Pancreas (tissue), 10 donors: Measurements from ENCODE around the gene SMIM35. TPM values are rescaled to one million over a fixed set of nuclear protein-coding genes. Genes with fewer than 3 reads are reported as not detected.

Source experiments
- ATAC-seq, 4 donors: fragments of 200-7000 bp; cut with Tn5 transposase; one replicate each; pipeline versions ENCODE4 v1.8.0 to v1.9.1; 2020; ENCODE audit warnings: mild to moderate bottlenecking in 4 of 4, moderate library complexity in 4 of 4
- DNase-seq, 6 donors: peaks; one replicate each; pipeline ENCODE4 v3.0.0-alpha.2; 2020
- FAIRE-seq: peaks from 2 replicates; lab custom pipeline; 2012; peaks lifted over from hg19 to GRCh38; lab: Jason Lieb, UNC
- H3K27ac ChIP-seq, 4 donors: fragments of 200-600 bp; sonication (generic); 1 replicate in 3 of 4; 2 replicates in 1 of 4; pipeline versions ENCODE4 v1.5.0 to v1.8.0; 2020
- H3K27me3 ChIP-seq, 4 donors: fragments of 200-600 bp; one replicate each; pipeline ENCODE4 v1.8.0; 2021
- H3K36me3 ChIP-seq, 3 donors: fragments of 200-600 bp; sonication (generic) in 1 of 3; one replicate each; pipeline versions ENCODE4 v1.5.0 to v1.8.0; 2020 to 2021
- H3K4me1 ChIP-seq, 3 donors: fragments of 200-600 bp; one replicate each; pipeline ENCODE4 v1.8.0; 2021
- H3K4me3 ChIP-seq, 4 donors: fragments of 200-600 bp; sonication (generic) in 2 of 4; one replicate each; pipeline versions ENCODE4 v1.5.0 to v1.8.0; 2020 to 2021
- H3K9me3 ChIP-seq, 4 donors: fragments of 200-600 bp; one replicate each; pipeline ENCODE4 v1.8.0; 2021
- WGBS, 2 donors: extraction: QIAGEN DNeasy Blood & Tissue Kit; methylation state at CpG; one replicate each; pipeline ENCODE4 v1.1.7; 2013; 5-methylcytosine and 5-hydroxymethylcytosine counted together
- intact Hi-C, 3 donors: fragments of 100-400 bp; cut with DNase I; formaldehyde crosslinking; loops; one replicate each; pipeline versions ENCODE4 v1.11.1 to v1.14.2; 2022
- polyA plus RNA-seq, 2 donors: library from polyadenylated mRNA; stranded (reverse); fragments of 200-250 nt; gene quantifications; one replicate each; pipeline ENCODE4 v1.2.3, GENCODE V29; 2013
- total RNA-seq, 6 donors: library from RNA; stranded (reverse); fragmentation: NEBNext Ultra II Directional in 4 of 6; extraction: Animal tissue kit (Norgen Biotek cat#: 25700) in 4 of 6; gene quantifications; one replicate each; pipeline versions ENCODE4 v1.2.1 to v1.2.4, GENCODE V29; 2021 to 2023
- TF ChIP-seq, protein P1 (sequence below), 4 donors: fragments of 200-600 bp; sonication (generic) in 3 of 4; IDR thresholded peaks; one replicate each; pipeline versions ENCODE4 v1.5.0 to v1.8.0; 2021; ENCODE audit warnings: antibody characterized with exemption in 4 of 4
- donor health status: healthy with polysubstance abuse.
- donor health status: DM: no; HTN: no; CAD: no; lungs with moderate emphysema.
- donor health status: DM: no; HTN: no; CAD: no.
- donor health status: control.
- donor health status: control.
- donor health status: Bipolar disorder and iron deficiency.
- donor health status: DM: yes; HTN: yes; CAD: no.
- donor health status: DM: no; HTN: no; CAD: no.
- donor health status: DM: no; HTN: no; CAD: no.
- donor health status: DM: yes; HTN: yes; CAD: no.

SMIM35 gene
- total RNA-seq (not detected), polyA plus RNA-seq (under 1 TPM in 1 of 2 donors, not detected in 1; 0.02 TPM)

DNA sequence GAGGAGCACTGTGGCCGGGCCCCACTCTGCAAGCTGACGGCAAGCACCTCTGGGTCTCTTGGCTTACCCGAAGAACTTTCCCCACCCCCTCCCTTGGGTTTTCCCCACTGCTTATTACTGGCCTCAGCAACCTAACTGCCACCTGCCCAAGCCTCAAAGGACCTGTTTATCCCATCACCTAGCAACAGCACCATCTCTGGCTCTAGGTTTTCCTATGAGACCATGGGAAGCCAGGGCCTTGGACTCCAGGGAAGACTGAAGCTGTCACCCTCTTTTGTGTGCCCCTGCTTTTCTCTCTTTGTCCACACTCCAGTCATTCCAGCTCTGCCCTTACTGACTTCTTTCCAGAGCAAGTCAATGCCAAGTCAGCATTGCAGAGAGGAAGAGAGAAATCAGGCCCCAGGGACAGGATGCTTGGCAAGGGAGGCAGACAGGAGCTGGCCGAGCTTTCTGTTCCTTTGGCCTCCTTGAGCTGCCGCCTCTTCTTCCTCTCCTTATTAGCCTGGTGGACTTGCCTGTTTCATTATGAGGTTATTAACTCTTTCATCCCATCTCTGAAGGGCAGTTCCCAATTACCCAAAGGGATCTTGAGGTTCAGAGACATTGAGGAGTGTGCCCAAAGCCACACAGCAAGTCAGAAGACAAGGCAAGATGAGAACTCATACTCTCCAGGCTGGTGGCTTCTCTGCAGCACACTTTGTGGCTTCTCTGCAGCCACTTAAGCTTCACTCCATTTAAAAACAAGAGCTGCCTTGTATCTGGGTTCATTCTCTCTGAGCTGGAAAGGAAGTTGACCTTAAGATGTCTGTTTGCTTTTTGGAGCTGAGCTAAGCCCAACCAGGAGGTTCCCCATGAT is at the start of gene SMIM35:
TSS of gene SMIM35 (minus strand) at position 51 of the 856 bp plus-strand sequence. CDS start 206 bp downstream, outside the sequence.
- Histone ChIP-seq H3K27ac (no peak within 1 kb of the TSS), H3K36me3 (no peaks in the 10 kb centered on the region), H3K27me3 (no peaks in the 10 kb centered on the region), H3K4me3 (no peak within 1 kb of the TSS), H3K9me3 (no peaks in the 10 kb centered on the region), H3K4me1 (no peaks in the 10 kb centered on the region)
- WGBS, 2 donors: 71 to 85% methylated on average over 5 of the region's 5 CpGs
- DNase-seq (no peak), FAIRE-seq (no peak), ATAC-seq (peak in 1 of 4 donors; percentile 13)
- intact Hi-C loops: no loop called here
- TF ChIP-seq, protein P1, sequence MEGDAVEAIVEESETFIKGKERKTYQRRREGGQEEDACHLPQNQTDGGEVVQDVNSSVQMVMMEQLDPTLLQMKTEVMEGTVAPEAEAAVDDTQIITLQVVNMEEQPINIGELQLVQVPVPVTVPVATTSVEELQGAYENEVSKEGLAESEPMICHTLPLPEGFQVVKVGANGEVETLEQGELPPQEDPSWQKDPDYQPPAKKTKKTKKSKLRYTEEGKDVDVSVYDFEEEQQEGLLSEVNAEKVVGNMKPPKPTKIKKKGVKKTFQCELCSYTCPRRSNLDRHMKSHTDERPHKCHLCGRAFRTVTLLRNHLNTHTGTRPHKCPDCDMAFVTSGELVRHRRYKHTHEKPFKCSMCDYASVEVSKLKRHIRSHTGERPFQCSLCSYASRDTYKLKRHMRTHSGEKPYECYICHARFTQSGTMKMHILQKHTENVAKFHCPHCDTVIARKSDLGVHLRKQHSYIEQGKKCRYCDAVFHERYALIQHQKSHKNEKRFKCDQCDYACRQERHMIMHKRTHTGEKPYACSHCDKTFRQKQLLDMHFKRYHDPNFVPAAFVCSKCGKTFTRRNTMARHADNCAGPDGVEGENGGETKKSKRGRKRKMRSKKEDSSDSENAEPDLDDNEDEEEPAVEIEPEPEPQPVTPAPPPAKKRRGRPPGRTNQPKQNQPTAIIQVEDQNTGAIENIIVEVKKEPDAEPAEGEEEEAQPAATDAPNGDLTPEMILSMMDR (IDR thresholded peaks at IDR 0.05): no peak

DNA sequence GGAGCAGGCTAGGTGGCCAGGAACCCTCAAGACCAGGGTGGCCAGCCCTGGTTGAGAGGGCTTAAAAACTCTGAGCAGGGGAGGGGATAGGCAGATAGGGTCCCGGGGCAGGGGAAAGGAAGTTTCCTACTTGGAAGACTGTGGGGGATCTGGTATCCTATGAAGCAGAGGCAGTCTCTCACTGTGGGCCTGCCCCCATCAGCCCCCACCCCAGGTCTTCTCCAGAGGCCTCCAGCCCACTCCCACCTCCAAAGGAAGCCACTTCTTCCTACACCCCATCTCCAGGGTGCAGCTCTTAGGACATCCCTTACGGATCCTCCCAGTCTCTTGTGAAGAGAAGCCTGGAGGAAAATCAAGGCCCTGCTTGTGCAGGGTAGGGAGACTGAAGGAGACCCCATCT is 49.6 kb upstream of the SMIM35 start:
- FAIRE-seq (no peak), DNase-seq (no peak), ATAC-seq (no peak)
- 72 to 87% methylated on average over 2 of the region's 2 CpGs for WGBS, 2 donors
- Histone ChIP-seq H3K36me3 (no peaks in the 10 kb centered on the region), H3K4me3 (no peak overlapping the region), H3K27ac (no peak overlapping the region), H3K9me3 (no peaks in the 10 kb centered on the region), H3K27me3 (no peaks in the 10 kb centered on the region), H3K4me1 (peaks cover 0 to 5% (median 0%) of the 10 kb centered on the region in 3 donors)
- intact Hi-C loops: no loop called here
- TF ChIP-seq, protein P1 (IDR thresholded peaks at IDR 0.05): no peak

DNA sequence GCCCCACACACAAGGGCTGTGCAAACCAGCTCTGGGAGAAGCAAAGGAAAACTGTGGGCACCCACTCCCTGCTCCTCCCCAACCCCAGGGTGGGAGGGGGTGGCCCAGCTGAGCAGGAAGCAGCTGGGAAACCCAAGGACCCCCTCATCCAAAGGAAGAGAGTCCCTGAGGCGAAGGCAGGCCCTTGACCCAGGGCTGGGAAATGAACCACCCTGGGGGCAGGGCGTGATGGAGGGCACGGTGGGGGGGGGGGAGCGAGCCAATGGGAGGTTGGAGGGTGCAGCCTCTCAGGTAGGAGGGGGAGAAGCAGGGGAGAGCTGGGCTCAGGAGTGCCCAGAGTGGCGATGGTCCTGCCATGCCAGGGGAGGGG is 49.0 kb upstream of the SMIM35 start:
- no peak for FAIRE-seq
- intact Hi-C loops: no loop called here
- TF ChIP-seq, protein P1 (IDR thresholded peaks at IDR 0.05): no peak

DNA sequence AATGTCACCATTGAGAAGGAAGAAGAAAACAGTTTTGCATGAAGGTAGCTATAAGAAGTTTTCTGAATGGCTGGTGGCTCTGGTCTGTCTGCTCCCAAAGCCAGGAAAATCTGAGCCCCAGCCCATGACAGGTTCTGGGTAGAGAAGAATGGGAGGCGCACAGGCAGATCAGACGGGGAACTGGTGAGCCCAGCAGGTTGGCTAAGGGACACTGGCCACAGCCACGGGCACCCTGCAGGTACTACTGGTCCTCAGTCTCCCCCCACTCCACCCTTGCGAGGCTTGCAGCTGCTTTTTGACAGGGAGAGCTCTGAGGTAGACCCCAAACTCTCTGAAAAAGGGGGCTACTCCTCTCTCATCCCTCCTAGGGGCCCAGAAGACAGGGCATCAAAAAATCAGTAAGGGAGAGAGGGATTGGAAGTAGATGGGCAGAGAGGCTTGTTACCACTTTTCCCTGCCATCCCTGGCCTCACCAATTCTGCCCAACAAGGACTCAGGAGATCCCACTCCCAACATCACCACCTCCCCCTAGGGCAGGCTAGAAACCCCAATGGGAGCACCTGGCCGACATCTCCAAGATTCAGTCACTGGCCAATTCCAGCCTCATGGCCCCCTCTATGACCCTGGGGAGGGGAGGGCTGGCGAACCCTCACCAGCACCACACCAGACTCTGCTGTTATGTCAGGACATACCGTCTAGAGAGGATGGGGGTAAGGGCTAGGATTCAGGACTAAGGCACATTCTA is 48.5 kb upstream of the SMIM35 start:
- Histone ChIP-seq H3K4me3 (no peak overlapping the region), H3K27ac (no peak overlapping the region), H3K36me3 (no peaks in the 10 kb centered on the region), H3K27me3 (no peaks in the 10 kb centered on the region), H3K4me1 (peaks cover 0 to 5% (median 0%) of the 10 kb centered on the region in 3 donors), H3K9me3 (no peaks in the 10 kb centered on the region)
- DNase-seq: no peak
- ATAC-seq: no peak
- FAIRE-seq: no peak
- 71 to 73% methylated on average over 7 of the region's 7 CpGs for WGBS, 2 donors
- intact Hi-C loops: no loop called here
- TF ChIP-seq, protein P1 (IDR thresholded peaks at IDR 0.05): no peak

More for the DNA sequence above, 49.0 kb upstream of the SMIM35 start:
- Histone ChIP-seq H3K27ac (no peak overlapping the region), H3K4me3 (no peak overlapping the region), H3K36me3 (no peaks in the 10 kb centered on the region), H3K9me3 (no peaks in the 10 kb centered on the region), H3K27me3 (no peaks in the 10 kb centered on the region), H3K4me1 (peaks cover 0 to 5% (median 0%) of the 10 kb centered on the region in 3 donors)
- 72 to 79% methylated on average over 3 to 5 of the region's 5 CpGs for WGBS, 2 donors
- no peak for ATAC-seq
- no peak for DNase-seq
